Cardiac septum (tissue), 1 donor: Measurements from ENCODE around the gene AOPEP. TPM values are rescaled to one million over a fixed set of nuclear protein-coding genes. Genes with fewer than 3 reads are reported as not detected.

Source experiments
- DNase-seq: peaks from one replicate; pipeline ENCODE4 v3.0.0-alpha.2; 2020; ENCODE audit warnings: low spot score
- intact Hi-C: fragments of 100-400 bp; cut with DNase I; formaldehyde crosslinking; loops from one replicate; pipeline ENCODE4 v1.14.0; 2022
- total RNA-seq: library from RNA; stranded (reverse); fragmentation: NEBNext Ultra II Directional; extraction: Animal tissue kit (Norgen Biotek cat#: 25700); gene quantifications from one replicate; pipeline ENCODE4 v1.2.1, GENCODE V29; 2021
- donor health status: DM: no; HTN: no; CAD: no.

AOPEP gene
- total RNA-seq, 1 donor from 2014 or later, result 260 TPM

DNA sequence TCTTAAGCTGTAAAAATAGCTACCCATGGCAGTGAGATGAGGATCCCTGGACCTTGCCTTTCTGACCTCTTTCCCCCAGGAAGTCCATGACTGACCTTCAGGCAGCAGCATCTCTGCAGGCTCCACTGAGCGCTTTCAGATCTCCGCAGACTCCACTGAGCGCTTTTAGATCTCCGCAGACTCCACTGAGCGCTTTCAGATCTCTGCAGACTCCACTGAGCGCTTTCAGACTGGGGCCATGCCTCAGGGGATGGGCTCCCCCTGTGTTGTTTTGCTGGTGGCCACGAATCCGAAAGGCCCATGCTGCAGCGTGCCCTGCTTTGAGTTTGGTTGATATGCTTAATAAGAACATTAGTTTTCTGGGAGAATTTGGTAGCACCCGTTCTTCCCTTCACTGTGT, 336.8 kb downstream of the AOPEP start:
- intact Hi-C loops, result no loop called here
- DNase-seq, result no peak

DNA sequence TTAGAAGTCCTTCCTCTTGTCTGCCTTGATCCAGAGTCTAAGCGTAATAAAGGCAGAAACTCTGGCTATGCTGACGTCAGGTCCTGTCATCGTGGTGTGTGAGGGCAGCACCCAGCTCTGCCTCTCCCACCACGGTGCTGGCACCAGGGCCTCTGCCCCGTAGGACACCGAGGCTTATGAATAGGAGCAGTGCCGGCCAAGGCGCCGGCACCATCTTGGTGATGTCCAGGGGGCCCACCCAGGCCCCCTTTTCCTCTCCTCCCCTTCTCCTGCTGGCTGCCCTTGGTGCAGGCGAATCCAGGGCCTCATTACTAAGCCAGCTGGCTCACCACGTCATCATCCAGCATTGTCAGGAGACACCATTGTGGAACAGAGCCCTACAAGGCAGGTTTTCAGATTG, 338.7 kb downstream of the AOPEP start:
- no peak for DNase-seq
- intact Hi-C loops, result no loop called here

DNA sequence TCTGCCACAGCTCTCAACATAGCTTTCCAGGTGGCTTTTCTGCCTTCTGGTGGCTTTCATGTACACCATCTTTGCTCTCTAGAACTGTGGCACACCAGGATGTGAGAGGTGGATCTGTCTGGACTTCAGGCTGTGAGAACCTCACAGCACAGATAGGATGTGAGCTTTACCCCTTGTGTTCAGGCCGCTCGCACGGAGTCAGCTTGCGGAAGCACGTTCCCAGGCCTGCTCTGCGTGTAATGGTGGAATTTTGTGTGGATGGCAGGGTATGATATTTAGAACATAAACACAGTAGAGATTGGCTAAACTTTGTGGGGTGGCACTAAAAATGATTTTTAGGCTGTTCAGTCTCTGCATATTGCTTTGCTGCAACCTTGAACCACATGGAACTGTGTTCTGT, 340.6 kb downstream of the AOPEP start:
- no peak for DNase-seq
- intact Hi-C loops, result no loop called here

DNA sequence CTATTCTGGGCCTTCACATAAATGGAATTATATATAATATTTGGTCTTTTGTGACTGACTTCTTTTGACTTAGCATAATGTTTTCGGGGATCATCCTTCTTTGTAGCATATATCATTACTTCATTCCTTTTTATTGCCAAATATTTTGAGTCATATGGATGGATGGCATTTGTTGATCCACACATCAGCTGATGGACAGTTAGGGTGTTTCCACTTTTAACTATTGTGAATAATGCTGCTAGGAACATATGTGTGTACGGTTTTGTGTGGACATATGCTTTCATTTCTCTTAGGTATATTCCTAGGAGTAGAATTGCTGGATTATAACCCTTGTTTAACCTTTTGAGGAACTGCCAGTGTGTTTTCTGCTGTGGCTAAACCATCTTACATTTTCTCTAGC, 341.4 kb downstream of the AOPEP start:
- intact Hi-C loops, result no loop called here
- no peak for DNase-seq

DNA sequence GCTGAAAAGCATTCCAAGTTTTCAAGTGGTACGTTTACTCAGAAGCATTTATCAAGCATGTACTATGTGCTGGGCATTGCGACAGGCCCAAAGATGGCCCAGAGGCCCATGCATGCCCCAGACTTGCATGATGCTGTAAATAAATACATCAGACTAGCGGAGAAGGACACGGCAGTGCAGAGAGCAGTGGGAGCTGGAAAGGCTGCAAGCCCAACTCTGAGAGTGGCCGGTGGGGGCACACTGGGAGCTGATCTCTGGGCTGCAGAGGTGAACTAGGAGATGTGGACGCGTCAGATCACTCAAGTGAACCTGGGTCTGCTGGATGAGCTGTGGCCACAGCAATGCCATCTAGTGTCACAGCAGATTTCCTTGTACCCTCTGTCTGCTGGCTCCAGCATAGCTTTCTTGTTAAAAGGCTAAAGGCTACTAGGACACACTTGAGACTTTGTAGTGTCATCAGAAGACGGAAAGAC, 344.1 kb downstream of the AOPEP start:
- intact Hi-C loops, result no loop called here
- DNase-seq, result peak; percentile 68

DNA sequence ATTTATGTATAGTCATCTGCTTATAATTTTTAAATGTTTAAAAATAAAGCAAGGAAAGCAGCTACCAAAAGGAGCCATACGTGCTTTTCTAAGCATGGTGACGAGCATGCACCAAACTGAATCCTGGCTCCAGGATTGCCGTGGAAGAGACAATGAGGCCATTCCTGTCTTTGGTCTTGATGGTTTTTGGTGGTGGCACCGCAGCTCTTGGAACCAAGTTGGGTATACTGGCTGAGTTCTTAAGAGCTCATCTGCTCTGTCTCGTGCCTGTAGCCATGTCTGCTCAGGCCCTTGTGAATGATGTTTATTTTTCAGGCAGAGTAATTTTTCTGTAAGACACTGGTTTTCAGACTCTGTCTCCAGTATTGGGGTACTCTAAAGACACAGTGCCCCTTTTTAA, 345.0 kb downstream of the AOPEP start:
- DNase-seq, result no peak
- intact Hi-C loops, result no loop called here

DNA sequence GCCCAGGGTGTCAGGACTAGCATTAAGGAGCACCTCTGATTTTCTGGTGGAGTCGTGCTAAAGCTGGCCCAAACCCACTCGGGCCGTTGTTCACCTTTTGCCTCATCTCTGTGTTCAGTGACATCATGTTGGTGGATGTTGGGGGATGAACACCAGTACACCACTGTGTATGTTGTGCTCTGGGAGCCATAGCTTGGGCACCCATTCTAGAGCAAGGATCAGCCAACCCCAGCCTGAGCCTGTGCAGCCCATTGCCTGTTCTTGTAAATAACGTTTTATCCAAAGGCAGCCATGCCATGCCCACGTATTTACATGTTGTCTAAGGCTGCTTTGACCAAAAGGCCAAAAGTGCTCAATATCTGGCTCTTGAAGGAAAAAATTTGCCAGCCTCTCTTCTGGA, 345.4 kb downstream of the AOPEP start:
- intact Hi-C loops, result no loop called here
- peak; percentile 49 for DNase-seq

DNA sequence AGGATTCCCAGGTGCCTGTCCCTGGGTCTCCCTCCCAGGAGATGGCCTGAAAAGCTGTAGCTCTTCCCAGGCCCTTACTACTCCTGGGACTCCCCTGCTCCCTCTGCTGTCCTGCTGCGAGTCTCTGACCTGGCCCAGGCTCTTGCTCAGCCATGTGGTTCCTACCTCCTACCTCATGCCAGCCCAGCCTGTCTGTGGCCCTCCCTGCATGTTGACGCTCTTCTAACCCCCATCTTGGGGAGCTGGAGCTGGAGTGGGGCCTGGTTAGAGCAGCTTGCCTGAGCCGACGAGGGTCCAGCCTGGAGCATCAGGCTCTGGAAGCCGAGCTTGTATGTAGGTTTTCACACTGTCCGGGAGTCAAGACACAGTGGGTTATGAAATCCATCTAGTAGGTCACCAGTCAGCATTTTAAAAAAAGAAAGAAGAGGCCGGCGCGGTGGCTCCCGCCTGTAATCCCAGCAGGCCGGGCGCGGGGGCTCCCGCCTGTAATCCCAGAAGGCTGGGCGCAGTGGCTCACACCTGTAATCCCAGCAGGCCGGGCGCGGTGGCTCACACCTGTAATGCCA, 346.6 kb downstream of the AOPEP start:
- DNase-seq, result peak; percentile 76

DNA sequence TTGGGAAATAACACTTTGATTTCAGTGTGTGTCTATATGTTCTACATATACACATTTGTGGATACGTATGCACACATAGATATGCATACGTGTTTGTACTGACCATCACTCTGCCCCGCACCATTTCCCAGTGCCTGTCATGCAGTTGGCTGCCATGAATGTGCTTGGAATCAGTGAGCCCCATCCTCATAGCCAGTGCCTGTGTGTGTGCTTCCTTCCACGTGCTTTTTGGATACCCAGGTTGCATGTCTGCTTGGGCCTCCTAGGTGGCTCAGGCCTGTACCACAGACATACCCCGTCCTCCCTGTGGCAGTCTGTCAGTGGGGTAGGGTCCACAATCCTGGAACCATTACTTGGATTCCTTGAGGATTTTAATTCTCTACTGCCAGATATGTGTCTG, 347.4 kb downstream of the AOPEP start:
- intact Hi-C loops, result no loop called here
- DNase-seq, result peak; percentile 60

More for the DNA sequence above, 346.6 kb downstream of the AOPEP start:
- intact Hi-C loops, result no loop called here

DNA sequence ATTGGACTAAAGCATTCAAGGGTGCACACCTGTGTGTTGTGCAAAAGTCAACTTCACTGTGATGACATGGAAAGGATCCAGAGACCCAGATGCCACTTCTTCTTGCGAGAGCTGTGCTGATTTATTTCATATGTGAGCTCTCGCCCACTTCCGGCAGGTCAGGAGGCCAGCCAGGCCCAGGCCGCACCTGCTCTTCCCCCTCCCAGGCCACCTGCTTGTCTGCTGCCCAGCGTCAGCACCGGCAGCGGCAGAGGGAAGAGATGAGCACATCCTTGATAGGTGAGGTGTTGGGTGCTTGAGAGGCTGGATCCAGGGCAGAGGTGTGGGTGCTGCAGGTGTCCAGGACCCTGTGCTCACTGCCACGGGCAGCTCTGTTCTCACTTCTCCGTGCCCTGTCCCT, 348.1 kb downstream of the AOPEP start:
- peak; percentile 73 for DNase-seq
- intact Hi-C loops, result loop anchor here (5.0 kb wide), 1 partner anchor 47 kb away; no protein-coding TSS in a partner anchor

DNA sequence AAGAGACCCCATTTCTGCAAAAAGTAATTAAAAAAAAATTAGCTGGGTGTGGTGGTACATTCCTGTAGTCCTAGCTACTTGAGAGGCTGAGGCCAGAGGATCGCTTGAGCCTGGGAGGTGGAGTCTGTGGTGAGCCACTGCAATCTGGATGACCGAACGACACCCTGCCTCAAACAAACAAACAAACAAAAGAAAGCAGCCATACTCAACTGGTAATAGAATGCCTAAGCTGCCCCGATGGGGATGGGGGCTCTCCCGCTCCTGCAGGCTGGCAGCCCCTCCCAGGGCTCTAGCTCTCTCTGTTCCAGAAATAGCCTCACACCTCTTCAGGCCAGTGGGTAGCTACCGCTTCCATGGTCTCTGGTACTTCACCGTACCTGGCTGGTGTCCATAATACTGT, 349.2 kb downstream of the AOPEP start:
- intact Hi-C loops, result loop anchor here (5.0 kb wide), 1 partner anchor 48 kb away; no protein-coding TSS in a partner anchor

DNA sequence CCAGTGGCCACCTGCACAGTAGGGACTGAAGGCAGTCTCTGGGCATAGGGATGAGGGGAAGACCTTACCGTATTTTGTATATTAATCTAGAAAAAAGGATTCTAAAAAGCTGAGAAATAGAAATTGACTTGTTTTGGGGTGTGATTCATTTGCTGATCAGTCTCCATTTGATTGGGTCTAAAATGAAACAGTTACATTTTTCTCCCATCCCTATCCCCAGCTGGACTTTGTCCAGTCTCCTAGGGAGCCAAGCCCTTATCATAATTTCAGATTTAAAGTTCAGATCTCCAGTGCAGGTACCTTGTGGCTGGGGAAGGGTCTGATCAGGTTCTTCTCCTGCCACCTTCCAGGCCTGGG, 350.2 kb downstream of the AOPEP start:
- peak; percentile 63 for DNase-seq
- intact Hi-C loops, result loop anchor here (5.0 kb wide), 1 partner anchor 49 kb away; no protein-coding TSS in a partner anchor

More for the DNA sequence above, 349.2 kb downstream of the AOPEP start:
- peak; percentile 64 for DNase-seq

DNA sequence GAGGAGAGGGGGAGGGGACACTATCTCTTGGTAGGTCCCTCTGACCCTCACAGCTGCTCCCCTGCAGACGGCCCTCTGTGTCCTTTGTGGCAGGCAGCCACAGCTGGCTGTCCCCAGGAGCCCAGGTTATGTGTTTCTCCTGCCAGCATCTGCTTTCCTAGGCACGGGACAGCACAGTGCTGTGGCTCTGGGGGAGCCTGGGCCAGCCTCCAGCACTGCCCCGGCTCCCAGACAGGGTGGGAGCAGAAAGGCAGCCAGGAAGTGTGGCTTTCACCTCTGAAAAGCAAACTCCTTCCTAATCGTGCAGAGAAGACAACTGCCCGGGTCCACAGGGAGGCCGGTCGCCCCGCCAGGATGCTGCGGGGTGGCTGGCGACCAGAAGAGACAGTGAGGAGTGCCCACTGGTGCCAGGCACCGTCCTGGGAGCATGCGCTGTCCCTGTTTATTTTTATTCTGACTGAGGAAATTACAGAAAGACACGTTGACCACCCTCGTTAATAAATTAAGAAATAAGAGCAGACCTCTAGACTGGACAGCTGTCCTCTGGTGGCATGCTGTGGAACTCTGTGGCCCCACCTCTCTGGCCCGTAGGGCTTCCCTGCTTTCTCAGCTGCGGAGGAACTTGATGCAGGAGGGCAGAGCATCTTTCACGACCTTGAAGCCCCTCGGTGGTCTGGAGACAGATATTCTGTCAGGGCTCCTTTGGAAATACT, 350.7 kb downstream of the AOPEP start:
- intact Hi-C loops, result loop anchor here (5.0 kb wide), 1 partner anchor 50 kb away; no protein-coding TSS in a partner anchor
- DNase-seq, result peak; percentile 77

DNA sequence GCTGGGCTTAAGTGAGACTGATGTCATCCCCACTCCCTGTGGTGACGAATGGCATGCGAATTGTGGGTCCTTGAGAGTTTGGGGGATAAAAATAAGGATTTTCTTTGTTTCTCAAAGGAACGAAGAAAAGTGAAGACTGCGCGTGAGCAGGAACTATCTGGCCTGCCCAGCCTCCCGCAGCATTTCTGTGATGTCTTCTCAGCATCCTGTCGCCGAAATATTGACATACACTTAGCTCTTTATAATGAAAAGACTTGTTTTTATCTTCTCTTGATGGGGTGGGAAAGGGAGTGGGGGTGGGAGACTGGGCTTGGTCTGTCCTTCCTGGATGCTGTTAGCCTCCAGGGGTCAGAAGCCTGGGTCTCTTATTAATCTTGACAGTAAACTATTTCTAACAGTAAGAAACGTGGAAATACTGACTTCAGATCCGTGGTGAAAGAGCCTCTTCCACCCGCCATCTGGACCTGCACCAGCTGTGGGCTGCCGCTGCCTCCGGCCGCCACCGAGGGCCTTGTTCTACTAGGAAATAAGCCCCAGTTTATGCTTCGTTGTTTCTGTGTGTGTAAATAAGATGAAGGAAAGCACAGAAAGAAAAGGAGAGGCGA, 351.4 kb downstream of the AOPEP start:
- intact Hi-C loops, result loop anchor here (5.0 kb wide), 1 partner anchor 51 kb away; no protein-coding TSS in a partner anchor
- peak; percentile 70 for DNase-seq

DNA sequence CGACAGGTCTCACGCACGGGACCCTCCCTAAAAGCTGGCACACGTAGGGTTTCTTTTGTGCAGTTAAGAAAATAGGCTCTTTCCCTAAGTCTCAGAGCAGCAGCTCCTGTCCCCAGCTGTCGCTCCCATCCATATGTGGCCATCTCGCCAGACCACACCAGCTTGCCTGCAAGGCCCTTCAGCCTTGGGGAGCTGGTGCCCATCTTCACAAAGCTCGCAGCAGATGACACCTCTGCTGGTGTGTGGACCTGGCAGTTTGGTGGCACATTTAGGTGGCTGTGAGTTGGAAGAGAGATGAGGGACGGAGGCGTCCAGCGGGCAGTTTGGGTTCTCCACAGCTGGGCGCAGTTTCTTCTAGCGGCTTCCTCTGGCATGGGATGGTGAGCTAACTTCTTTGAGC, 352.0 kb downstream of the AOPEP start:
- peak; percentile 73 for DNase-seq

DNA sequence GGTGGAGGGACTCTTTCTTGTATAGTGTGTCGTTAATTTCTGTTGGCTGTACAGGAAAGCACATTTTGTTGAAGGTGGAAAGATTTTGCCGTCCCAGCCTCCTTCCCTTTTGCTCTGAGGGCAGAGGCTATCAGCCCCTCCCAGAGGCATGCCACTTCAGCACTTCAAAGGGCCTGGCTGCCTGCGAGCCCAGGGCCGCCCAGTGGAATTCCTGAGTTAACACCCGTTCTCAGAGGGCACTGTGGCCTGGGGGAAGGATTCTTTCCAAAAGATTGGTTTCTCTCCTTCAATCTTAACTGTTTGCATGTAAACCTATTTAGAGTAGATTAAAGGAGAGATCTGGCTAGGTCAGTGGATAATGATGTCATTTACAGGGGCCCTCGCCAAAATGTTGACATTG, 352.4 kb downstream of the AOPEP start:
- intact Hi-C loops, result loop anchor here (5.0 kb wide), 1 partner anchor 52 kb away; no protein-coding TSS in a partner anchor
- peak; percentile 72 for DNase-seq

More for the DNA sequence above, 352.0 kb downstream of the AOPEP start:
- intact Hi-C loops, result loop anchor here (5.0 kb wide), 1 partner anchor 51 kb away; no protein-coding TSS in a partner anchor

DNA sequence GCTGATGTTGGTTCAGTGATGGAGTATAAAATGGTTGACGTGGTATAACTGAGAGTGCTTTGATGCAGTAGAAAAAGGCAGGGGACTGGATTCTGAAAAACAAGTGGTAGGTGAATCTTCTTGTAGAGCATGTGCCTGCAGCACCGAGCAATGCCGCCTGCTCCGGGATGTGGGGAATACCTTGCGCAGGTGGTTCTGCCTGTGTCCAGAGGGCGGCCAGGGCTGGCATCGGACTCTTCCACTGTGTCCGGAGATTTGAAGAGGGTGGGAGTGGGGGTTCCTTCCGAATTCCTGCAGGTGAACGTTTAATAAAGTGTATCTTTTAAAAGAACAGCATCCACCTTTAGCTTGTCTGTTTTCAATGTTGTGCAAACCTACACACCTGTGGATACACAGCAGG, 353.0 kb downstream of the AOPEP start:
- peak; percentile 66 for DNase-seq

DNA sequence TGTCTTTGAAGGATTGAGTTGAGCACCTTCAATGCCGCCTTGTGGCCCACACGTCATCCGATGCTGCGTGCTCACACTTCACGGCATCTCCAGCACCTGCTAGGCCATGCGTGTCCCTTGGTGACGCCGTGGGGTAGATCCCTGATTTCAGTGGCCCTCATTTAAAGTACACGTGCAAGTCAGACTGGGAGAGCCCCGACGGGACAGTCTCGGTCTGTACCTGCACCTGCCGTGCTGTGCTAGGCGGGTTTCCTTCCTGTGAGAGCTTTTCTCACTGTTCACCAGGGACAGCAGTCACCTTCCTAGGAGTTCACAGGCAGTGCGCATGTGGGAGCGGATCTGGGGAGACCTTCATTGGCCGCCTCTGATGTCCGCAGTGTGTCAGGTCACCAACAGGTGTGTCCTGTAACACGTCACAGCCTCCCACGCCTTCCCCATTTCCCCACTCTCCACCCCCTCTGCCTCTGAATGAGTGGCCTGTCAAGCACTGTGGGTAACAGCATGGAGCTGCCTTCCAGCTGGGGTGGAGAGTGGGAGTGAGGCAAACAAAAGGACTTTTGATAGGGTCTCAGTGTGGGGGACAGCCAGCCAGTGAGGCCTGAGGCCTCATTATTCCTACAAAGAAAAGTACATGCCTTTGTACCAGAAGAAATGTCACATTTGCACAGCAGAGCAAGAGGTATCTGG, 354.6 kb downstream of the AOPEP start:
- DNase-seq, result peak; percentile 26
- intact Hi-C loops, result no loop called here

More for the DNA sequence above, 353.0 kb downstream of the AOPEP start:
- intact Hi-C loops, result loop anchor here (5.0 kb wide), 1 partner anchor 52 kb away; no protein-coding TSS in a partner anchor

DNA sequence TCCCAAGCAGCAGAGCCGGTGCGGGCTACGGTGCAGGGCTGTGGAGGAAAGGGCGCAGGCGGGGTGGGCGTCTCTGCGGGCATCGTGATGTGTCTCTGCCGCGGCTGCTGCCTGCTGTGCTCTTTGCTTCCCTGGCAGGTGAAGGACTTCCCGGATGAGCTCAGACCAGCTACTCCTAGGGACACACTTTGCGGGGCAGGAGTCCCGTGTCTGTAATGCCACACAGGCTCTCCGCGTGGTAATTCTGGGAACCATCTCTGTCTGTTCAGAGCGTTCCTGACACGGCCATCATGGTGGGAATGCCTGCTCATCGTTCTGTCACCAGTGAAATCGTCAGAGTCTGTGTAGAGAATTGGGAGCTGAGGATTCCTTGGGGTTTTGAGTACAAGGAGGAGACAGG, 355.5 kb downstream of the AOPEP start:
- intact Hi-C loops, result no loop called here
- no peak for DNase-seq
